Glomerular endothelial cell (primary cell): ENCODE results near the gene PLEKHD1. TPM values are rescaled to one million over a fixed set of nuclear protein-coding genes. Genes with fewer than 3 reads are reported as not detected.

ENCODE experiments used
- DNase-seq: peaks from one replicate; pipeline ENCODE4 v3.0.0-alpha.2; 2011; ENCODE audit warnings: low read depth, low spot score; ENCODE audit errors: extremely low read depth
- total RNA-seq: library from RNA; depleted of rRNA; stranded (reverse); fragments of >200 nt; gene quantifications from 2 replicates; pipeline ENCODE4 v1.2.3, GENCODE V29; 2015

The PLEKHD1 gene
- total RNA-seq, 1 donor from 2014 or later: 0.18 TPM

GRCh38 chr14:69518289-69519101, 34.0 kb downstream of the PLEKHD1 start:
- no peak for DNase-seq

- no peak for DNase-seq
These were observed 34.9 kb downstream of the PLEKHD1 start for GRCh38 chr14:69519204-69520100.

DNA sequence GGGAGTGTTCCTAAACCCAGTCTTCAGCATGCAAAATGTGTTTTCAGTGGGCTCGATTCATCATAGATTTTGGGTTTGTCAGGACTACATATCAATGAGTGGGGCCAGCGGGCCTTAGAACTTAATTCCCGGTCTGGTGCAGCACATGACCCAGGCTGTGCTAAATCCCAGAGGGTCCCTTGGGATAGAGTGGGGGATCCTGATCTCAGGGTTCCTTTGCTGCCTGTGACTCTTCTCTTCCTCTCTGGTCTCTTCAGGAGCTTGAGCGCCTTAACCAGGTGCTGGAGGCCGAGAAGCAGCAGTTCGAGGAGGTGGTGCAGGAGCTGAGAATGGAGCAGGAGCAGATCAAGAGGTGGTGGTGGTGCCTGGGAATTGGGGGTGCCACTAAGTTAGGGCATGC, 37.5 kb downstream of the PLEKHD1 start:
- no peak for DNase-seq

GRCh38 chr14:69525896-69526295, 41.4 kb downstream of the PLEKHD1 start:
- no peak for DNase-seq

- no peak for DNase-seq
These were observed 43.1 kb downstream of the PLEKHD1 start for GRCh38 chr14:69527635-69528034.

DNA sequence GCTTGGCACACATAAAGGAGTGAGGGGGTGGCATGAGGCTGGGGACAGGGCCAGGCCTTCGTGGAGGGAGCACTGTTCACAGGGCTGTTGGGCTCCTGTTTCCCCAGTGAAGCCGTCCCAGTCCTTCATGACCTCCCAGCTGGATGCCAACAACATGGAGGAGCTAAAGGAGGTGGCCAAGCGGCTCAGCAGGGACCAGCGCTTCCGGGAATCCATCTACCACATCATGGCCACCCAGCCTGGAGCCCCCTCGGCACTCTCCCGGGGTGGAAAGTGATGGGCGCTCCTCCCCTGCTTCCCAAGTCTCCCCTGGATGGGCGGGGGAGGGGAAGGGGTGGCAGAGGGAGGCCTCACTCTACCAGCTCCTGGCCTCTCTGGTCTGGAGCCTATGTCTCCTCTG, 43.6 kb downstream of the PLEKHD1 start:
- no peak for DNase-seq

DNA sequence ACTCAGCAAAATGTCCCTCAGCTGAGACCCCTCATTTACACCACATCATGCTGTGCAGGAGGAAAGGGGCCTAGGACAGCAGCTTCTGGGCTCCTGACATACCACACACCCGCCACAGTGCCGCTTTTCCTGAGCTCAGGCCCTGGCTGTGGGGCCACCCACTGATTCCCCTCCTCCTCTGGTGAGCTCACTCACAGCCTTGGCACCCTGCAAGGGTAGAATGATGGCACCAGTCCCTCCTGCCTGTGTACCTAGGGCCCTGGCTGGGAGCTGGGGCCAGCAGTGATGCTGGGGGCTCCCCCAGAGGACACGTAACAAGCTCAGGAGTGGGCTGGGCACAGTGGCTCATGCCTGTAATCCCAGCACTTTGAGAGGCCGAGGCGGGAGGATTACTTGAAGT, 44.4 kb downstream of the PLEKHD1 start:
- DNase-seq: no peak

DNA sequence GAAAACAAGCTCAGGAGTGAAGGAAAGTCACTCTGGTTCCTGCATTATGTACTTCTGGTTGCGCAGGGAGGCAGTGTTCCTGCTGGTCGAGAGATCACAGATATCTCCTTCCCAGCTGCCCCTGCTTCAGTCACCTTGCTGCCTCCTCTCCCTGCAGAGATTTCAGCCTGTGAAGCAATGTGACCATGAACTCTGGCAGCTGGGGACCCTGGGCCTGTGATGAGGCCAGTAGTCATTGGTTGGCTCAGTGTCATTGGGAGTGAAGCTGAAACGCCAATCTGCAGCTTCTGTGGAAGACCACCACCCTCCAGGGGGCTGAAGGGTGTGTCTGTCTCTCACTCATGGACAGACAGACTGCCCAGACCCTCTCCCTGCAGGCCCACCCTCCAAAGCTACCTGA, 45.0 kb downstream of the PLEKHD1 start:
- no peak for DNase-seq

- DNase-seq: no peak
These were observed 45.6 kb downstream of the PLEKHD1 start for GRCh38 chr14:69530095-69530494.

DNA sequence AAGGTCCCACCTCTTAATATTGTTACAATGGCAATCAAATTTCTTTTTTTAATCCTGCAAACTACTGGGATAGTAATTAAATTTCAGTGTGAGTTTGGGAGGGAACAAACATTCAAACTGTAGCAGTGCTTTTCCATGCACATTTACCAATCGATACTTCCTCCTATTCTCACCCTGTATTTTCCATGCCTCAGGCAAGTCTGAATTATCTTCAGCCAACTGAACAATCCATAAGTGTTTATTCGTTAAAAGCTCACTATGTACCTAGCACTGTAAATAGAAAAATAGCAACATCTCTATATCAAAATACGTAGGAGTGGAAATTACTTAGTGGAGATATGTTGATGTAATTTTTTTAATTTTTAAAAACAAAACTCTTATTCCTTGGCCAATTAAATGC, 46.6 kb downstream of the PLEKHD1 start:
- no peak for DNase-seq

- DNase-seq: no peak
These were observed 48.2 kb downstream of the PLEKHD1 start for GRCh38 chr14:69532561-69533340.

- no peak for DNase-seq
These were observed 50.8 kb downstream of the PLEKHD1 start for GRCh38 chr14:69535230-69535848.

DNA sequence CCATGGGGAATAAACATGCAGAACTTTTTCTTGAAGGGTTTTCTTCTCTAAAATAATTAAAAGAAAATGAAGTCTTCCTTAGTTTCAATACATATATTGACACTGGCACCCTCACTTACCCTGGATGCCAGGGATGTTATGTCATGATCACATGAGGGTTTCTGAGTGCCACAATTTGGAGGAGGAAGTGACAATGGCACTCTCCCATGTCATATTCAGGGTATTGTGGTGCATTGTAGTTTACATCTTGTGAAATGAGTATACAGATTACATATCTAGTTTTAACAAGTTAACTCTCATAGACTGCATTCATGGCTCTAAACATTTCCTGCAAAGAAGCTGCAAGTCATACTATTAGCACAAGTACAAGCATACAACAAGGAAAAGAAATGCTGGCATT, 52.4 kb downstream of the PLEKHD1 start:
- DNase-seq: no peak

DNA sequence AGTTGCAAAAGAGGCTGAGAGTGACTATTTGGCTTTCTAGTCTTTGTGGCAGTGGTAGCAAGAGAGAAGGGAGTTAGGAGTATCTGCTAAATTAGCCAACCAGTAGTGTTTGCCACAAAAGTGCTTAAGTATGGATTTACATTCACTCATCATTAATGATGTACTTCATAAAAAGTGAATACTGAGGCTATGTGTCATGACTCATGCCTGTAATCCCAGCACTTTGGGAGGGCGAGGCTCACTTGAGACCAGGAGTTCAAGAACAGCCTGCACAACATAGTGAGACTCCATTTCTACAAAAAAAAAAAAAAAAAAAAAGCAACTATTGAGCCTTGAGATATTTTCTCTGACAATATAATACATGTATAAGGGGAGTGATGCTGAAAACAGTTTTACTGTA, 53.4 kb downstream of the PLEKHD1 start:
- no peak for DNase-seq

DNA sequence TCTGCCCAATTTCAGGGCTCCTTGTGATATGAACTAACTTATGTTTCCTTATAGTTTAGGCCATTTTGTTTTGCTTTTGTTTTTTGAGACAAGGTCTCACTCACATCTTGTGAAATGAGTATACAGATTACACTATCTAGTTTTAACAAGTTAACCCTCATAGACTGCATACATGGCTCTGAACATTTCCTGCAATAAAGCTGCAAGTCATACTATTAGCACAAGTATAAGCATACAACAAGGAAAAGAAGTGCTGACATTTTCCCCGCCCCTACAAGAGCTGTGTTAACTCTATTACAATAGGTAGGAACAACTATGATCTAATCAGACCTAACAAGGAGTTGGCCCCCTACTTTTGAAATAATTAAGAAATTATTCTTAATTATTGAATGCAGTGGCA, 54.2 kb downstream of the PLEKHD1 start:
- no peak for DNase-seq

DNA sequence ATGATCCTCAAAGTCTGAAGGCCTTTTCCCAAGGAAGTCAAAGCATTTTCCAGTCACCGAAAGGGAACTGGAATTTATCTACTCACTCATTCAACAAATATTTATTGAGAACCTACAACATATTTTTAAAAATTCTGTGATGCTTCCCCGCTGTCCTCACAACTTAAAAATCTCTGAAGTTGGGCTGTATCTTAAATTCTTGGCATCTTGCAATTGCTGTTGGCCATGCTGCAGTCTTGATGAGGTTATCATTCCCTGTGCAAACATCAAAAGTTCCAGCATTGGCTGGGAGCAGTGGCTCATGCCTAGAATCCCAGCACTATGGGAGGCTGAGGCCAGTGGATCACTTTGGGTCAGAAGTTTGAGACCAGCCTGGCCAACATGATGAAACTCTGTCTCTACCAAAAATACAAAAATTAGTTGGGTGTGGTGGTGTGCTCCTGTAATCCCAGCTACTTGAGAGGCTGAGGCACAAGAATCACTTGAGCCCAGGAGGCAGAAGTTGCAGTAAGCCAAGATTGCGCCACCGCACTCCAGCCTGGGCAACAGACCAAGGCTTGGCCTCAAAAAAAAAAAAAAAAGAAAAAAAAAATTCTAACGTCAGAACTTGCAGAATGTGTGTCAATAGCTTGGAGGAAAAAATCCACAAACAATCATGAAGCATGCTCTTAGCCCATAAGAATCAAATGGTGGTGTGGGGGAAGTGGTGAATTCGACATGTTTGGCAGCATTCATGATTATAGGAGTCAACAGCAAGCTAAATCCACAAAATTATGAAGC, 55.3 kb downstream of the PLEKHD1 start:
- DNase-seq: no peak

DNA sequence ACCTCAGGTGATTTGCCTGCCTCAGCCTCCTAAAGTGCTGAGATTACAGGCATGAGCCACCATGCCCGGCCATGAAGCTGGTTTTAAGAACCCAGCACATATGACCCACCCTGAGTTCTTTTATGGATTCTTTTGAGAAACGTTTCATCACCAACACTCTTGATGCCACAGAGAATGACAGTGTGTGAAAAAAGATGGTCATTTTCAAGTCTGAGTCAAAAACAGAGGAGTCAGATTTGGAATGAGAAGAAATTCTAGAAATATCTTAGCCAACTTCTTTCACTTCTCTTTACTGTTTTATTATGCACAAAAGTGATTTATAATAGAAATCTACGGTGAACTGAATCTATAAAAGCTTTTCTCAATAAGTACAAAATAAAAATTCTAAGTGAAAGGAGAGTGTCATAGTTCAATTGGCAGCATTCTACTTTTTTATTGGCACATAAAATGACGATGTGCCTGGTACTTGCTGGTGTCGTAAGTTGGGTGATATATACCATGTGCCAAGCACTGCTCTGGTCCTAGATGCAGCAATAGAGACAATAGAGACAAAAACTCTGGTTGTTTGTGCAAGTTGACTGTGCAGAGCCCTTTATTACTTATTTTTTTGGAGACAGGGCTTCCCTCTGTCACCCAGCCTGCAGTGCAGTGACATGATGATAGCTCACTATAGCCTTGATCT, 56.3 kb downstream of the PLEKHD1 start:
- DNase-seq: no peak

- no peak for DNase-seq
These were observed 57.8 kb downstream of the PLEKHD1 start for GRCh38 chr14:69542311-69542710.

GRCh38 chr14:69543341-69544115, 59.0 kb downstream of the PLEKHD1 start:
- peak; percentile 29 for DNase-seq
